ENCODE measurements around the gene EIF2A.

DNA sequence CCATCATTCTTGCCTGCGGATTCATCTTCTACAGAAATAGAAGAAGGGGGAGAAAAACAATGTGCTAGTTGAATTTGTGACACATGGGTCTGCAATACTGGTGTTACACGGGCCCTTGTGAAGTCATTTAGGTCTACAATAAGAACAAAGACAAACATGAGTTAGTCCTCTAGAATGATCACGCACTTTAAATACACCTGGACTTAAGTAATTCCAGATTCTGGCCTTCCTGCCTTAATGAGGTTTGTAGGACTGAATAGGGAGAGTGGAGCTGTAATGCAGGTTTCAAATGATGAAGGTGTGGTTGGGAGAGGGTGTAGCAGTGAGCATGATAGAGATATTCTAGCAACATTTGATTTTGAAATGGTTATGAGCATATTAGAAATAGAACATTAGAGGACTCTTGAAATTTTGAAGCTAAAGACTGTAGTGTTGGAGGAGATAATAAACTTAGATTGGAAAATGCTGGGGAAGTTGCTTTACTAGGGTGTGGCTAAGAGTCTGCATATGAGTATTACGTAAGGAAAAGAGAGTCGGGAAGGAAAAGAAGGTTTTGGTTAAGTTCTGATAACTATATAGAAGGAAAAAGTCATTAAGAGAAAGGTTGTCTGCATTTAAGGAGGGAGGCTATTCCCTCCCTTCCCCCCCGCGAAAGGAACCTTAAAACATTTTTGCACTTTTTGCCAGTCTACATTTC, 606 bp downstream of the EIF2A start:
- TF ChIP-seq, protein P1, sequence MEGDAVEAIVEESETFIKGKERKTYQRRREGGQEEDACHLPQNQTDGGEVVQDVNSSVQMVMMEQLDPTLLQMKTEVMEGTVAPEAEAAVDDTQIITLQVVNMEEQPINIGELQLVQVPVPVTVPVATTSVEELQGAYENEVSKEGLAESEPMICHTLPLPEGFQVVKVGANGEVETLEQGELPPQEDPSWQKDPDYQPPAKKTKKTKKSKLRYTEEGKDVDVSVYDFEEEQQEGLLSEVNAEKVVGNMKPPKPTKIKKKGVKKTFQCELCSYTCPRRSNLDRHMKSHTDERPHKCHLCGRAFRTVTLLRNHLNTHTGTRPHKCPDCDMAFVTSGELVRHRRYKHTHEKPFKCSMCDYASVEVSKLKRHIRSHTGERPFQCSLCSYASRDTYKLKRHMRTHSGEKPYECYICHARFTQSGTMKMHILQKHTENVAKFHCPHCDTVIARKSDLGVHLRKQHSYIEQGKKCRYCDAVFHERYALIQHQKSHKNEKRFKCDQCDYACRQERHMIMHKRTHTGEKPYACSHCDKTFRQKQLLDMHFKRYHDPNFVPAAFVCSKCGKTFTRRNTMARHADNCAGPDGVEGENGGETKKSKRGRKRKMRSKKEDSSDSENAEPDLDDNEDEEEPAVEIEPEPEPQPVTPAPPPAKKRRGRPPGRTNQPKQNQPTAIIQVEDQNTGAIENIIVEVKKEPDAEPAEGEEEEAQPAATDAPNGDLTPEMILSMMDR (conservative IDR thresholded peaks at IDR 0.05), result no peak
- TF ChIP-seq ZFX (IDR thresholded peaks at IDR 0.05), result no peak

Data from C4-2B (cell line).